Measurements from ENCODE around the gene POLD4. TPM values are rescaled to one million over a fixed set of nuclear protein-coding genes. Genes with fewer than 3 reads are reported as not detected.
A peak's percentile ranks its signal among the peaks of the same experiment; 100 is the strongest.

Gene POLD4
- total RNA-seq, 4 donors from 2014 or later = 38.6 to 105 (median 60.6) TPM

DNA sequence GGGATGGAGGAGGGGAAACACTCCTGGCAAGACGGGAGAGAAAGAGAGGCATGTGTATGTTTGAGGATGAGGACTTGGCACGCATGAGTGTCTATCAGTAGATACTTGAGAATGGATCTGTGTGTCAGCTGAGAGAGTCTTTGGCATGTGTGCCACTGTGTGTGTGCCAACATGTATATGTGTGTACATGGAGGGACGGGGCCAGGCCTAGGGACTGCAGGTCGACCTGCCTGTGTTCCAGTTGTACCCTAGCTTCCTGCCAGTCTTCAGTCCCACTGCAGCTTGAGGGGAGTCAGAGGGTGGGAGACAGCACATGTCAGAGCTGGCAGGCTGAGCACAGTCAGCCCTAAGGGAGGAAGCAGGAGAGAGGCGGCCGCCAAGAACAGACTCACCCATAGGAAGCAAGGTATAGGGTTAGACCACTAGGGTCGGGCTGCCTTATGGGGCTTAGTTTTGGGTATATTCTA, 14.4 kb upstream of the POLD4 start:
- Histone ChIP-seq H3K9me3 (no peaks in the 10 kb centered on the region), H3K27ac (peak overlapping the region; percentile 67 to 82 (median 81)), H3K4me1 (peaks cover 55 to 76% of the 10 kb centered on the region in 2 donors), H3K36me3 (no peaks in the 10 kb centered on the region), H3K27me3 (no peaks in the 10 kb centered on the region), H3K4me3 (replicated peaks in 1 of 3) (no peak overlapping the region)
- TF ChIP-seq, protein P1, sequence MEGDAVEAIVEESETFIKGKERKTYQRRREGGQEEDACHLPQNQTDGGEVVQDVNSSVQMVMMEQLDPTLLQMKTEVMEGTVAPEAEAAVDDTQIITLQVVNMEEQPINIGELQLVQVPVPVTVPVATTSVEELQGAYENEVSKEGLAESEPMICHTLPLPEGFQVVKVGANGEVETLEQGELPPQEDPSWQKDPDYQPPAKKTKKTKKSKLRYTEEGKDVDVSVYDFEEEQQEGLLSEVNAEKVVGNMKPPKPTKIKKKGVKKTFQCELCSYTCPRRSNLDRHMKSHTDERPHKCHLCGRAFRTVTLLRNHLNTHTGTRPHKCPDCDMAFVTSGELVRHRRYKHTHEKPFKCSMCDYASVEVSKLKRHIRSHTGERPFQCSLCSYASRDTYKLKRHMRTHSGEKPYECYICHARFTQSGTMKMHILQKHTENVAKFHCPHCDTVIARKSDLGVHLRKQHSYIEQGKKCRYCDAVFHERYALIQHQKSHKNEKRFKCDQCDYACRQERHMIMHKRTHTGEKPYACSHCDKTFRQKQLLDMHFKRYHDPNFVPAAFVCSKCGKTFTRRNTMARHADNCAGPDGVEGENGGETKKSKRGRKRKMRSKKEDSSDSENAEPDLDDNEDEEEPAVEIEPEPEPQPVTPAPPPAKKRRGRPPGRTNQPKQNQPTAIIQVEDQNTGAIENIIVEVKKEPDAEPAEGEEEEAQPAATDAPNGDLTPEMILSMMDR (IDR thresholded peaks at IDR 0.05) = no peak
- TF ChIP-seq POLR2A (IDR thresholded peaks at IDR 0.05) = no peak
- no peak for DNase-seq
- intact Hi-C loops (cut with DNase I) = no loop called here
- 46 to 51% methylated on average over 7 of the region's 7 CpGs for WGBS, 2 donors

DNA sequence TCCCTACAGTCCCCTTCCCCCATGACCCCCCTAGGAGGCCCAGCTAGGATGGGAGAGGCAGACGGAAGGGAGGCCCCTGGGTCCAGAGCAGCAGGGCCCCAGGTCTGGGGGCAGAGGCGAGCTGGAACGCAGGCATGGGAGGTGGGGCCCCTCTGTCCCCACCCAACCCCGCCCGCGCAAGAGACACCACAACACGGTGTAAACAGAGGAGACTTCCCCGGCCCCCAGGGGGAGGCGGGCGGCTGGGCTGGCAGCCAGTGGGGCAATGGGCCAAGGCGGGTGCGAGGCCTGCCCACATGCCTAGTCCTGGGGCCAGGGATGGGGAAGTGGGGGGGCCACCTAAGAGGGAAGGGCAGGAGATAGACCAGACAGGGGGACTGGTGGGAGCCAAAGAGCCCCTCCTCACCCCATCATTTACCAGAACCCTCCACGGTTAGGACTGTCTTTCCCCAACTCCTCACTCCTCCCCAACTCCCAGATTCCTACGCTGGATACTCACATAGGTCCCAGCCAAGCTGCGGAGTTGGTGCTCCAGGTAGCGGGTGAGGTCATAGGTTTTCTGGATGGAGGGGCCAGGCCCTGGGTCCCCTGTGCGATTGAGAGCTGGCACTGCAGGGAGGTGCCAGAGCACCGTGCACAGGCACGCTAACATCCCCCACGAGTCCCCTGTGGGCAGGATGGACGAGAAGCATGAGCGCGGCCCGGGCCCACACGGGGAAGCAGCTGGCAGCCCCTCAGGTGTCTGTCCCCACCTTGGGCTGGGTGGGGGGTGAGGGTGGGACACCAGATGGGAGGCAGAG, 13.8 kb upstream of the POLD4 start:
- H3K36me3 ChIP-seq = no peaks in the 10 kb centered on the region
- WGBS, 2 donors = 37 to 53% methylated on average over 16 to 22 of the region's 25 CpGs
- H3K4me3 ChIP-seq (replicated peaks in 1 of 3) = no peak overlapping the region
- H3K4me1 ChIP-seq = peaks cover 53 to 74% of the 10 kb centered on the region in 2 donors
- H3K27ac ChIP-seq = peak overlapping the region; percentile 67 to 82 (median 81)
- peak in 1 of 2 donors; percentile 44 for DNase-seq
- TF ChIP-seq, protein P1 (IDR thresholded peaks at IDR 0.05) = no peak
- intact Hi-C loops (cut with DNase I) = no loop called here
- no peaks in the 10 kb centered on the region for H3K9me3 ChIP-seq
- H3K27me3 ChIP-seq = no peaks in the 10 kb centered on the region

DNA sequence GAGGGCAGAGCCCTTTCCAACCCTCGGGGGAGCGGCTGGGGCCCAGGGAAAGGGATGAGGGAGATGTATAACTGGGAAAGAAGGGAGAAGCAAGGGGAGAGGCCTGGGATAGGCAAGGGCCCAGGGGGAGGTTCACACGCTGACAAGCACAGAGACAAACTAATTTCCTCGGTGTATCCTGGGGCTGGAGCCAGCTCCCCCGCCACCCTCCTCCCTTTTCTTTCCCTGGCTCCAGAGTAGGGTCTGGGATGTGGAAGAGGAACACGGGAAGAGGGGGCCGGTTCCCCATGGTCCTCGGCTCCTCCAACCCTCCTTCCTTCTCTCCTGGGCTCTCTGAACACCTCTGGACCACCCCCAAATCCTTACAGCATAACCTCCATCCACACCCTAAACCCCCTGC, 13.2 kb upstream of the POLD4 start:
- 29 to 41% methylated on average over 8 of the region's 8 CpGs for WGBS, 2 donors
- Histone ChIP-seq H3K27ac (peak overlapping the region; percentile 67 to 82 (median 81)), H3K36me3 (no peaks in the 10 kb centered on the region), H3K27me3 (no peaks in the 10 kb centered on the region), H3K4me1 (peaks cover 47 to 68% of the 10 kb centered on the region in 2 donors), H3K9me3 (no peaks in the 10 kb centered on the region), H3K4me3 (replicated peaks in 1 of 3) (no peak overlapping the region)
- intact Hi-C loops (cut with DNase I) = no loop called here
- TF ChIP-seq POLR2A (IDR thresholded peaks at IDR 0.05) = no peak
- TF ChIP-seq, protein P1 (IDR thresholded peaks at IDR 0.05) = no peak
- DNase-seq = peak in 1 of 2 donors; percentile 37

DNA sequence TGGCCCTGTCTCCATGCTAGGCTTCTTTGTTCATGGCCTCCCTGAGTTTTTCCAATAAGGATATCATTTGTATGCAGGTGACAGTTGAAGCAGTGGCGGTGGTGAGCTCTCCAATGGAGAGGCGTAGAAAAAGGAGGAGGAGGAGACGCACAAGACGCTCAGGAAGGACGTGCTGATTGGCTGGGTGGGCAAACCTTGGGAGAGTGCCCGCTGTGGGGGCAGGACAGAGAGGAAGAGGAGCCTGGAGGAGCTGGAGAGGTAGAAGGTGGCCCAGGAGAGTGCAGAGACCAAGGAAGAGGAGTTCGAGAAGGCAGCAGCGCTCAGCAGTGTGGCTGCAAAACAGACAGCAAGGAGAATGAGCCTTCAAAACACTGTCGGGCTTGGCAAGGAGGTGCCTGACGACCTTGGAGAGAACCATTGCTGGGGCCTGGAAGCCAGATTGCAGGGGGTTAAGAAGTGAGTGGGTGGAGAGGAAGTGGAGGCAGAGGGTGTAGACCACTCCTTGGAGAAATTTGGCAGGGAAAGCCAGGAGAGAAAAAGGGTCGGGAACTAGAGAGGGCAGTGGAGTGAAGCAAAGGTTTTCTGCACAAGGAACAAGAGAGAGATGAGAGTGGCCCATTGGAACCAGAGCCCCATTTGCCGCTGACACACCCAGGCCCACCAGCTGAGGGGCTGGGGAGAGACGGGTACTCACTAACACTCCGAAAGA, 12.5 kb upstream of the POLD4 start:
- TF ChIP-seq POLR2A (IDR thresholded peaks at IDR 0.05) = no peak
- WGBS, 2 donors = 25 to 44% methylated on average over 14 of the region's 14 CpGs
- peak overlapping the region; percentile 67 to 82 (median 81) for H3K27ac ChIP-seq
- no peaks in the 10 kb centered on the region for H3K36me3 ChIP-seq
- intact Hi-C loops (cut with DNase I) = no loop called here
- no peaks in the 10 kb centered on the region for H3K9me3 ChIP-seq
- H3K4me3 ChIP-seq (replicated peaks in 1 of 3) = no peak overlapping the region
- peaks cover 41 to 62% of the 10 kb centered on the region in 2 donors for H3K4me1 ChIP-seq
- peak; percentile 67 to 70 for DNase-seq
- no peaks in the 10 kb centered on the region for H3K27me3 ChIP-seq

DNA sequence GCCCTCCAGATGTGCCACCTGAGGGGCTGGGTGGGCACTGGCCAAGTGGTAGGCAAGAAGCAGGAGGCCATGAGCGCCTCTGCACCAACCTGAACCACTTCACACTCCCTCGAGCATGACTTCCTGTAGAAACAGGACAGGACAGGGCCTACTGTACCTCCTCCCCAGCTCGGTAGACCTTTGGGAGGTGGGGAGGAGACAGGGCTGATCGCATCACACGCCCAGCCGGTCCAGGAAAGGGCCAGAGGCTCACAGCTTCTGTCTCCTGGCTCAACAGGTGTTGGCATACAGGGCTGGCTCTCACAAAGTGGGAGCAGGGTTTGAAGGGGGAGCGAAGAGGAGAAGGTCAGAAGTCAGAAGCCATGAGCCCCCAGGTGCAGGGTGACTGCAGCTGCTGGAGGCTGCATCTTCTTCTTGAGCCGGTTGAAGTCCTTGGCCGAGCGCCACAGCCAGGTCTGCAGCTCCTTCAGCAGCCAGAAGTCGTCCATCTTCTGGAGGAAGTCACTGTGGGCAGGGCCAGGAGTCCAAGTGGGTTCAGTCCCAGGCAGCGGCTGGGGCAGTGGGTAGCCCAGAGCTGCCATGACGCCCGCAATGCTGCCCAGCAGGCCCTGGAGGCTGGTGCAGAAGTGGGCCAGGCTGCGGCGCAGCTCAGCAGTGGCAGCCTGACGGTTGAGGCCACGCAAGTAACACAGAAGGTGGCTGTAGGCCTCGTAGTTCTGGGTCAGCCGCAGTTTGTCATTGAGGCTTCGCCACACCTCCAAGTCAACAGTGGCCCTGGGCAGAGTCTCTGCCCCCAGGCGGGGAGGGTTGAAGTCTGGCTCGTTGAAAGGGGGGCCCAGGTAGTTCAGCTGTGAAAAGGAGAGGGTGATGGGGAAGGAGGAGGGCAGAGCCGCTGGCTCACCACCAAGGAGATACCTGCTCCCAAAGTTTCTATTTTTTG, 11.7 kb upstream of the POLD4 start:
- TF ChIP-seq, protein P1 (IDR thresholded peaks at IDR 0.05) = no peak
- no peak for TF ChIP-seq POLR2A (IDR thresholded peaks at IDR 0.05)
- Histone ChIP-seq H3K27me3 (no peaks in the 10 kb centered on the region), H3K36me3 (no peaks in the 10 kb centered on the region), H3K4me1 (peaks cover 38 to 60% of the 10 kb centered on the region in 2 donors), H3K9me3 (no peaks in the 10 kb centered on the region), H3K4me3 (replicated peaks in 1 of 3) (no peak overlapping the region), H3K27ac (peak overlapping the region; percentile 67 to 82 (median 81))
- 58 to 64% methylated on average over 9 to 20 of the region's 24 CpGs for WGBS, 2 donors
- peak; percentile 54 to 65 for DNase-seq
- intact Hi-C loops (cut with DNase I) = no loop called here
